ENCODE data around the gene RGMA.

GRCh38 chr15:93031103-93031464 lies 57.9 kb downstream of the RGMA start:
- no peak for TF ChIP-seq CTCF (IDR thresholded peaks at IDR 0.05; ENCODE audit: extremely low read depth in 1 of 2, insufficient read depth in 1 of 2, low read depth in 1 of 2, low read length in 2 of 2)
- TF ChIP-seq POLR2AphosphoS5 (IDR thresholded peaks at IDR 0.05; ENCODE audit: insufficient read depth, low read depth, low read length): no peak
- TF ChIP-seq POLR2A (IDR thresholded peaks at IDR 0.05; ENCODE audit: low read depth, low read length): no peak
- no peak for TF ChIP-seq GATA2 (IDR thresholded peaks at IDR 0.05; ENCODE audit: insufficient read depth, insufficient read length, low read depth, low read length)
- TF ChIP-seq FOS (IDR thresholded peaks at IDR 0.05; ENCODE audit: borderline replicate concordance, insufficient read depth, low read length): no peak
- no peak for TF ChIP-seq EZH2 (IDR thresholded peaks at IDR 0.05; ENCODE audit: borderline replicate concordance, low read depth, low read length, severe bottlenecking)
- no peak for TF ChIP-seq JUN (IDR thresholded peaks at IDR 0.05; ENCODE audit: borderline replicate concordance, insufficient read depth, insufficient read length, low read depth)
- TF ChIP-seq, protein P1, sequence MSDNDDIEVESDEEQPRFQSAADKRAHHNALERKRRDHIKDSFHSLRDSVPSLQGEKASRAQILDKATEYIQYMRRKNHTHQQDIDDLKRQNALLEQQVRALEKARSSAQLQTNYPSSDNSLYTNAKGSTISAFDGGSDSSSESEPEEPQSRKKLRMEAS (IDR thresholded peaks at IDR 0.05; ENCODE audit: insufficient read depth, insufficient read length): no peak
- no peak for TF ChIP-seq MYC (IDR thresholded peaks at IDR 0.05; ENCODE audit: low read depth, low read length)
